ENCODE data around the gene ADSL. TPM values are rescaled to one million over a fixed set of nuclear protein-coding genes. Genes with fewer than 3 reads are reported as not detected.

Gene ADSL
- total and polyA plus RNA-seq, 7 donors = 114 to 170 (median 147) TPM

- DNase-seq = no peak
- WGBS, 3 donors = 60 to 72% (median 64%) methylated on average over 35 to 42 of the region's 42 CpGs
Observed at GRCh38 chr22:40418366-40419201, 72.3 kb downstream of the ADSL start.

GRCh38 chr22:40419718-40420117, 73.4 kb downstream of the ADSL start:
- Histone ChIP-seq H3K4me3 (no peak overlapping the region), H3K36me3 (ENCODE audit: insufficient read depth in 1 of 2, low read depth in 1 of 2) (peaks cover 3 to 77% of the 10 kb centered on the region in 2 donors), H3K9me3 (no peaks in the 10 kb centered on the region), H3K4me1 (peaks cover 27% of the 10 kb centered on the region), H3K27me3 (ENCODE audit: insufficient read depth in 3 of 3, low read length in 2 of 3) (no peaks in the 10 kb centered on the region), H3K27ac (no peak overlapping the region)
- intact Hi-C loops (cut with DNase I) = loop anchor here in 1 of 2 donors (10.0 kb wide), 1 partner anchor 335 kb away; no protein-coding TSS in a partner anchor
- ATAC-seq = no peak
- 84 to 86% (median 86%) methylated on average over 8 of the region's 8 CpGs for WGBS, 3 donors
- TF ChIP-seq CTCF (IDR thresholded peaks at IDR 0.05) = no peak
- DNase-seq = no peak

More at GRCh38 chr22:40418366-40419201, 72.3 kb downstream of the ADSL start:
- Histone ChIP-seq H3K27me3 (ENCODE audit: insufficient read depth in 3 of 3, low read length in 2 of 3) (no peaks in the 10 kb centered on the region), H3K36me3 (ENCODE audit: insufficient read depth in 1 of 2, low read depth in 1 of 2) (peaks cover 3 to 72% of the 10 kb centered on the region in 2 donors), H3K4me3 (no peak overlapping the region), H3K4me1 (peaks cover 15% of the 10 kb centered on the region), H3K27ac (no peak overlapping the region), H3K9me3 (no peaks in the 10 kb centered on the region)
- ATAC-seq = no peak
- intact Hi-C loops (cut with DNase I) = no loop called here
- TF ChIP-seq CTCF (IDR thresholded peaks at IDR 0.05) = no peak

DNA sequence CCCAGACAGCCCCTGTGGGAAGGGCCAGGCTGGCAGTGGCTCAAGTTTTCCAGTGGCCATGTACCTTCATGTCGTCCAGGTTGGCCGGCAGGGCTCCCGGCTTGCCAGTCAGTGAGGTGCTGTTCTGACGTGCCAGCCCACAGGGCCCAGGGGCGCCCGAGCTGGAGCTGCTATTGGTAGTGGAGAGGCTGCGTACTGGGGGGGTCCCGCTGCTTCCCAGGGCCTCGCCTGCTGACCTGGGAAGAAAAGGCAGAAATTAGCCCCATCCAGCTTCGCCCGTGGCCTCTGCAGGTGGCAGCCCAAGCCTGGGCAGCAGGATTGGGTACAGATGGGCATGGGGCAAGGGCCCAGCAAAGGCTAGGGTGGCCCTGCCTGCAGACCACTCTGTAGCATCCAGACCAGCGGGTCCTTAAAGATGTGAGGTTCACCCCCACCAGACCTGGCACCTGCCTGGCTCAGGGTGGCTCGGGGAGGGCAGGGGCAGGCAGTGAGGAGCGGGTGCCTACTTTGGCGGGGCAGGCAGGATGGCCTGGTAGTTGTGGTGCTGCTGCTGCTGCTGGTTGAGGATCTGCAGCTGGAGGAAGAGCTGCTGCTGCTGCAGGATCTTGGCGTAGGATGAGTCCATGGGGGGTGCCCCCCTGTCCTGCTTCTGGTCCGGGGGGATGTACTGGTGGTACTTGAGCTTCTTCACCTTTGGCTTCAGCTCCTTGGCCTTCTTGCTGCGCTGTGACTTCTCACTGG, 74.2 kb downstream of the ADSL start:
- Histone ChIP-seq H3K4me3 (no peak overlapping the region), H3K36me3 (ENCODE audit: insufficient read depth in 1 of 2, low read depth in 1 of 2) (peaks cover 3 to 73% of the 10 kb centered on the region in 2 donors), H3K4me1 (peaks cover 35% of the 10 kb centered on the region), H3K9me3 (no peaks in the 10 kb centered on the region), H3K27me3 (ENCODE audit: insufficient read depth in 3 of 3, low read length in 2 of 3) (no peaks in the 10 kb centered on the region), H3K27ac (no peak overlapping the region)
- no peak for TF ChIP-seq CTCF (IDR thresholded peaks at IDR 0.05)
- intact Hi-C loops (cut with DNase I) = loop anchor here in 1 of 2 donors (10.0 kb wide), 1 partner anchor 334 kb away; no protein-coding TSS in a partner anchor
- peak in 1 of 2 donors; percentile 47 for DNase-seq
- 91 to 93% (median 93%) methylated on average over 18 of the region's 18 CpGs for WGBS, 3 donors
- ATAC-seq = no peak

GRCh38 chr22:40421082-40421350, 74.7 kb downstream of the ADSL start:
- no peak for TF ChIP-seq CTCF (IDR thresholded peaks at IDR 0.05)
- ATAC-seq (no peak), DNase-seq (peak in 1 of 2 donors; percentile 22)
- intact Hi-C loops (cut with DNase I) = loop anchor here in 1 of 2 donors (10.0 kb wide), 1 partner anchor 334 kb away; no protein-coding TSS in a partner anchor
- H3K9me3 ChIP-seq = no peaks in the 10 kb centered on the region
- 76 to 90% (median 87%) methylated on average over 4 of the region's 4 CpGs for WGBS, 3 donors
- peaks cover 3 to 72% of the 10 kb centered on the region in 2 donors for H3K36me3 ChIP-seq (ENCODE audit: insufficient read depth in 1 of 2, low read depth in 1 of 2)
- peaks cover 38% of the 10 kb centered on the region for H3K4me1 ChIP-seq
- no peaks in the 10 kb centered on the region for H3K27me3 ChIP-seq (ENCODE audit: insufficient read depth in 3 of 3, low read length in 2 of 3)
- H3K27ac ChIP-seq = no peak overlapping the region
- H3K4me3 ChIP-seq = no peak overlapping the region

Data from psoas muscle (tissue), 8 donors.